HEK293T (cell line): ENCODE measurements around the gene ATR.

Experiments
- ARNT ChIP-seq: fragments of 450-650 bp; IDR thresholded peaks from 2 replicates; pipeline ENCODE4 v1.6.1; 2017; ENCODE audit warnings: mild to moderate bottlenecking
- FOXA1 ChIP-seq: fragments of 450-650 bp; IDR thresholded peaks from 2 replicates; pipeline ENCODE4 v1.6.1; 2016; ENCODE audit warnings: mild to moderate bottlenecking
- FOXK2 ChIP-seq: fragments of 450-650 bp; IDR thresholded peaks from 2 replicates; pipeline ENCODE4 v1.6.1; 2016; ENCODE audit warnings: mild to moderate bottlenecking
- HDGF ChIP-seq: fragments of 450-650 bp; IDR thresholded peaks from 2 replicates; pipeline ENCODE4 v1.6.1; 2017; ENCODE audit warnings: antibody characterized with exemption, borderline replicate concordance
- LEF1 ChIP-seq: fragments of 450-650 bp; IDR thresholded peaks from 2 replicates; pipeline ENCODE4 v1.6.1; 2017; ENCODE audit warnings: mild to moderate bottlenecking, borderline replicate concordance
- SP1 ChIP-seq: fragments of 450-650 bp; IDR thresholded peaks from 2 replicates; pipeline ENCODE4 v1.6.1; 2017
- SUZ12 ChIP-seq: fragments of 450-650 bp; IDR thresholded peaks from 2 replicates; pipeline ENCODE4 v1.6.1; 2016; ENCODE audit warnings: mild to moderate bottlenecking
- ZNF384 ChIP-seq: fragments of 450-650 bp; IDR thresholded peaks from 2 replicates; pipeline ENCODE4 v1.6.1; 2016
- TF ChIP-seq, protein P1 (sequence below): fragments of 450-650 bp; IDR thresholded peaks from 2 replicates; pipeline ENCODE4 v1.6.1; 2016

DNA sequence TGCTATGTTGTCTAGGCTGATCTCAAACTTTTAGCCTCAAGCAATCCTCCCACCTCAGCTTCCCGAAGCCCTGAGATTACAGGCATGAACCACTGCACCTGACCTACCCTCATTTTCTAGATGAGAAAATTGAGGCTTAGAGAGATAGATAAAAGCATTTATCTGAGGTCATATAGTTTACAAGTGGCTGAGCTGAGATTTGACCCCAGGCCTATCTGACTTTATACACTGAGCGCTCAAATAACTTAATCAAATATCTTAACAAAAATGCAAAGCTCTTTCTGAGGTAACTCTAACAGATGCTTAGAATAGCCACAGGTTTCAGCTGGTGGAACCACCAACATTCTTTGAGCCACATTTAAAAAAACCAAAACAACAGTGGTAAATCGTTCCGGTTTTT lies 23.2 kb upstream of the ATR start:
- TF ChIP-seq SP1 (no peak), ZNF384 (no peak), HDGF (no peak), ARNT (no peak), LEF1 (no peak), FOXK2 (no peak), FOXA1 (no peak), SUZ12 (no peak)
- TF ChIP-seq, protein P1, sequence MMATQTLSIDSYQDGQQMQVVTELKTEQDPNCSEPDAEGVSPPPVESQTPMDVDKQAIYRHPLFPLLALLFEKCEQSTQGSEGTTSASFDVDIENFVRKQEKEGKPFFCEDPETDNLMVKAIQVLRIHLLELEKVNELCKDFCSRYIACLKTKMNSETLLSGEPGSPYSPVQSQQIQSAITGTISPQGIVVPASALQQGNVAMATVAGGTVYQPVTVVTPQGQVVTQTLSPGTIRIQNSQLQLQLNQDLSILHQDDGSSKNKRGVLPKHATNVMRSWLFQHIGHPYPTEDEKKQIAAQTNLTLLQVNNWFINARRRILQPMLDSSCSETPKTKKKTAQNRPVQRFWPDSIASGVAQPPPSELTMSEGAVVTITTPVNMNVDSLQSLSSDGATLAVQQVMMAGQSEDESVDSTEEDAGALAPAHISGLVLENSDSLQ: no peak
